ENCODE data around the gene OPN3. TPM values are rescaled to one million over a fixed set of nuclear protein-coding genes. Genes with fewer than 3 reads are reported as not detected.

Gene OPN3
- total RNA-seq, 2 experiments from 2014 or later = 10.7 to 18.9 TPM

DNA sequence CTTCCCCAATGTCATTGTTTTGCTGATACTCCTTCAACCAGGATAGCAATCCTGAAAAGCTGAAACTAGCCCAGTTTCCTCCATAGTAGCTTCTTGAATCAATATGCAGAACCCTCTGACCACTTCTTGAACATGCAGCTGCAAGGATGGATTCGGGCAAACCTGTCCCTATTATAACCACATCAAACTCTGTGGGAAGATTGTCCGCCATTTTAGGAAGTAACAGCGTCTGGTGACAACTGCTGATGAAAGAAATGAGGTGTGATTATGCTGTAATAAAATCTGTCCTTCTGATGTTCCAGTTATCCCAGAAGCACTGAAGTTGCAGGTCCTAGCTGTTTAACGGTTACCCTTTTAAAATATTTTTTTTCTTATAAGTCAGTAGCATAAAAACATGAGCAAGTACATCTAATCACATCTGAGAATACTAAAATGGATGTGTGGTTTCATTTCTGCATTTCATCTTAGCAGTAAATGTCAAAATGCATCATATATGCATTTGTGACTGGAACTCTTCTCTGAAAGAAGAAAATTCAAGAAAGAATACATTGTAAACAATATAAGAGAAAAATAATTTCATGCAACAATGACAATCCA is 4.5 kb downstream of the OPN3 start:
- H3K79me2 ChIP-seq (ENCODE audit: insufficient read depth, low read depth, low read length) = peaks cover 16% of the 10 kb centered on the region; the same call in 1 of the 2 replicates

DNA sequence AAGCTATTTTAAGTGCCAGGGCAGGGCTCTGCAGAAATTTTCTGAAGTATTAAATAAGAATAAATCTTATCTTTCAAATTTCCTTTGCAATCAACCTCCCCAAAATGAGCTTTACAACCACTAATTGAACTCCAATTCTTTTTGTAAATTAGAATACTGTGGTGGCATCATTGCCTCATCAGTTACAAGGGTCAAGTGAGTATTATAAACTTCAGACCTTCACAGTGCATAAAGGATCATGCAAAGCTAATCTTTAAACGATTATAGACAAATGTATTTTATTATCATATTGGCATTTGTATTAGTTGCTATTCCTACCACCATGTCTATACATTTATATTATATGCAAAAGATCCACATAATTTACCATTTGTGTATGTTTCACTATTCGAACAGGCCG is 7.2 kb downstream of the OPN3 start:
- CTCF ChIA-PET (ENCODE audit: unreplicated experiment) = no interaction called here
- Histone ChIP-seq H3K36me3 (ENCODE audit: insufficient read depth, low read length) (peaks cover 32% of the 10 kb centered on the region), H4K20me1 (ENCODE audit: insufficient read depth, low read length) (no peaks in the 10 kb centered on the region), H3K9me3 (ENCODE audit: low read length) (no peaks in the 10 kb centered on the region), H3K79me2 (ENCODE audit: insufficient read depth, low read depth, low read length) (peaks cover 6% of the 10 kb centered on the region; the same call in 1 of the 2 replicates), H3K27ac (ENCODE audit: low read depth, low read length, poor library complexity, severe bottlenecking) (no peak overlapping the region), H3K4me1 (ENCODE audit: insufficient read depth, low read length, poor library complexity, severe bottlenecking) (peaks cover 28% of the 10 kb centered on the region), H3K4me2 (ENCODE audit: low read length) (no peak overlapping the region), H2AFZ (ENCODE audit: low read length) (no peak overlapping the region), H3K4me3 (ENCODE audit: low read depth, low read length, poor library complexity, severe bottlenecking) (no peak overlapping the region), H3K9me2 (ENCODE audit: insufficient read depth, low read length) (no peaks in the 10 kb centered on the region)
- POLR2A ChIA-PET = interaction anchor here (0.6 to 1.5 kb wide), 5 partner anchors 14 to 364 kb away, joined by 3 to 4 read pairs (median 4); no protein-coding TSS in a partner anchor
- intact Hi-C loops (cut with micrococcal nuclease; ENCODE audit: unreplicated experiment) = no loop called here
- no peak for DNase-seq (ENCODE audit: low spot score)
- BruUV-seq (replicated peaks) = no TSS peak
- TF ChIP-seq, protein P1, sequence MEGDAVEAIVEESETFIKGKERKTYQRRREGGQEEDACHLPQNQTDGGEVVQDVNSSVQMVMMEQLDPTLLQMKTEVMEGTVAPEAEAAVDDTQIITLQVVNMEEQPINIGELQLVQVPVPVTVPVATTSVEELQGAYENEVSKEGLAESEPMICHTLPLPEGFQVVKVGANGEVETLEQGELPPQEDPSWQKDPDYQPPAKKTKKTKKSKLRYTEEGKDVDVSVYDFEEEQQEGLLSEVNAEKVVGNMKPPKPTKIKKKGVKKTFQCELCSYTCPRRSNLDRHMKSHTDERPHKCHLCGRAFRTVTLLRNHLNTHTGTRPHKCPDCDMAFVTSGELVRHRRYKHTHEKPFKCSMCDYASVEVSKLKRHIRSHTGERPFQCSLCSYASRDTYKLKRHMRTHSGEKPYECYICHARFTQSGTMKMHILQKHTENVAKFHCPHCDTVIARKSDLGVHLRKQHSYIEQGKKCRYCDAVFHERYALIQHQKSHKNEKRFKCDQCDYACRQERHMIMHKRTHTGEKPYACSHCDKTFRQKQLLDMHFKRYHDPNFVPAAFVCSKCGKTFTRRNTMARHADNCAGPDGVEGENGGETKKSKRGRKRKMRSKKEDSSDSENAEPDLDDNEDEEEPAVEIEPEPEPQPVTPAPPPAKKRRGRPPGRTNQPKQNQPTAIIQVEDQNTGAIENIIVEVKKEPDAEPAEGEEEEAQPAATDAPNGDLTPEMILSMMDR (conservative IDR thresholded peaks at IDR 0.05; ENCODE audit: low read length) = no peak
- TF ChIP-seq EZH2phosphoT487 (IDR thresholded peaks at IDR 0.05; ENCODE audit: borderline replicate concordance, low read depth, low read length) = no peak

More for the DNA sequence above, 4.5 kb downstream of the OPN3 start:
- H3K9me3 ChIP-seq (ENCODE audit: low read length) = no peaks in the 10 kb centered on the region
- peak overlapping the region; percentile 25 for H3K4me3 ChIP-seq (ENCODE audit: low read depth, low read length, poor library complexity, severe bottlenecking)
- H3K4me2 ChIP-seq (ENCODE audit: low read length) = peak overlapping the region; percentile 52
- H3K27ac ChIP-seq (ENCODE audit: low read depth, low read length, poor library complexity, severe bottlenecking) = peak overlapping the region; percentile 8
- H3K4me1 ChIP-seq (ENCODE audit: insufficient read depth, low read length, poor library complexity, severe bottlenecking) = peaks cover 33% of the 10 kb centered on the region
- H3K9me2 ChIP-seq (ENCODE audit: insufficient read depth, low read length) = no peaks in the 10 kb centered on the region
- H3K36me3 ChIP-seq (ENCODE audit: insufficient read depth, low read length) = peaks cover 32% of the 10 kb centered on the region
- peak overlapping the region; percentile 39; the same call in 1 of the 2 replicates for H2AFZ ChIP-seq (ENCODE audit: low read length)
- H4K20me1 ChIP-seq (ENCODE audit: insufficient read depth, low read length) = no peaks in the 10 kb centered on the region
- intact Hi-C loops (cut with micrococcal nuclease; ENCODE audit: unreplicated experiment) = no loop called here
- POLR2A ChIA-PET = interaction anchor here (1.0 to 1.4 kb wide), 4 partner anchors 8 to 102 kb away, joined by 3 to 4 read pairs (median 3); no protein-coding TSS in a partner anchor
- BruUV-seq (replicated peaks) = no TSS peak
- CTCF ChIA-PET (ENCODE audit: unreplicated experiment) = interaction anchor here (1.1 kb wide), 1 partner anchor 25 kb away, joined by 4 read pairs; no protein-coding TSS in a partner anchor
- DNase-seq (ENCODE audit: low spot score) = peak; percentile 31
- TF ChIP-seq, protein P1 (conservative IDR thresholded peaks at IDR 0.05; ENCODE audit: low read length) = no peak
- no peak for TF ChIP-seq EZH2phosphoT487 (IDR thresholded peaks at IDR 0.05; ENCODE audit: borderline replicate concordance, low read depth, low read length)

DNA sequence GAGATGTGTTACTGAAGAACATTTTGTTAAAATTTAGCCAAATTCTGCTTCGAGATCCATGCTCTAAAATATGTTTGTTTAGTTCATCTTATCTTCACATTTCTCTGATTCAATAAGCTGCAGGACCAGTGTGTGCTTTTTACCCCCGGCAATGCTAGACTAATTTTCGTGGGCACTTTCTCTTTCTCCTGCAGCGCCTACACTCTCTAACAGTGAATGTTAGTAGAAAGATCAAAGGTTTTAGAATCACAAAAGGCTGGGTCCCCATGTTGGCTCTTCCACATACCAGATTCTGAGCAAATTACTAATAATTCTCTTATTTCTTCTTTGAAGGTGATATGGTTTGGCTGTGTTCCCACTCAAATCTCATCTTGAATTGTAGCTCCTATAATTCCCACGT is 8.5 kb downstream of the OPN3 start:
- Histone ChIP-seq H3K79me2 (ENCODE audit: insufficient read depth, low read depth, low read length) (0 out of 2 replicates have a peak, but pooled peaks cover 4% of the 10 kb centered on the region), H4K20me1 (ENCODE audit: insufficient read depth, low read length) (no peaks in the 10 kb centered on the region), H2AFZ (ENCODE audit: low read length) (no peak overlapping the region), H3K27ac (ENCODE audit: low read depth, low read length, poor library complexity, severe bottlenecking) (no peak overlapping the region), H3K4me3 (ENCODE audit: low read depth, low read length, poor library complexity, severe bottlenecking) (no peak overlapping the region), H3K9me2 (ENCODE audit: insufficient read depth, low read length) (no peaks in the 10 kb centered on the region), H3K4me1 (ENCODE audit: insufficient read depth, low read length, poor library complexity, severe bottlenecking) (peaks cover 35% of the 10 kb centered on the region), H3K36me3 (ENCODE audit: insufficient read depth, low read length) (peaks cover 32% of the 10 kb centered on the region), H3K9me3 (ENCODE audit: low read length) (no peaks in the 10 kb centered on the region), H3K4me2 (ENCODE audit: low read length) (no peak overlapping the region)
- BruUV-seq (replicated peaks) = no TSS peak
- ChIA-PET POLR2A (no interaction called here), CTCF (ENCODE audit: unreplicated experiment) (no interaction called here)
- TF ChIP-seq, protein P1 (conservative IDR thresholded peaks at IDR 0.05; ENCODE audit: low read length) = no peak
- TF ChIP-seq EZH2phosphoT487 (IDR thresholded peaks at IDR 0.05; ENCODE audit: borderline replicate concordance, low read depth, low read length) = no peak
- DNase-seq (ENCODE audit: low spot score) = no peak
- intact Hi-C loops (cut with micrococcal nuclease; ENCODE audit: unreplicated experiment) = no loop called here
